ENCODE data around the gene SPARC. TPM values are rescaled to one million over a fixed set of nuclear protein-coding genes. Genes with fewer than 3 reads are reported as not detected.
"Not testable (repeated sequence)": the region's sequence is repeated elsewhere in the genome, so short reads cannot be mapped to it uniquely, and the experiment has no call there.

Gene SPARC
- polyA plus RNA-seq, 1 donor = 3,722 TPM

DNA sequence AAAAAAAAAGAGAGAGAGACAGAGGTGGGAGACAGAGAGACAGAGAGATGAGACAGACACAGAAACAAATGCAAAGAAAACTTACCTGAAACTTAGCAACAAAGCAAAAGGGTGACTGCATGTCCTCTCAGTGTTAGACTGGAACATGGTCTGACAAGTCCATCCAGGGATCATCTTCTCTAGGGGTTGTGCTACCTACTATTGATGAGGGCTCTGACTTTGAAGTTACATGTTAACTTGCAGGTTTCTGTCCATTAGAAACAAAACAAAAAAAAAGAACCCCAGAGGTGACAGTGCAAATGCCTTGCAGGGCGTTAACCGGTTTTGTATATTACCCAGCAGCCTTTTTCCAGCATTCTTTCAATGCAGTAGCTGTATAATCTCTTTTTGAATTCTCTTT is 13.6 kb upstream of the SPARC start:
- DNase-seq = no peak

DNA sequence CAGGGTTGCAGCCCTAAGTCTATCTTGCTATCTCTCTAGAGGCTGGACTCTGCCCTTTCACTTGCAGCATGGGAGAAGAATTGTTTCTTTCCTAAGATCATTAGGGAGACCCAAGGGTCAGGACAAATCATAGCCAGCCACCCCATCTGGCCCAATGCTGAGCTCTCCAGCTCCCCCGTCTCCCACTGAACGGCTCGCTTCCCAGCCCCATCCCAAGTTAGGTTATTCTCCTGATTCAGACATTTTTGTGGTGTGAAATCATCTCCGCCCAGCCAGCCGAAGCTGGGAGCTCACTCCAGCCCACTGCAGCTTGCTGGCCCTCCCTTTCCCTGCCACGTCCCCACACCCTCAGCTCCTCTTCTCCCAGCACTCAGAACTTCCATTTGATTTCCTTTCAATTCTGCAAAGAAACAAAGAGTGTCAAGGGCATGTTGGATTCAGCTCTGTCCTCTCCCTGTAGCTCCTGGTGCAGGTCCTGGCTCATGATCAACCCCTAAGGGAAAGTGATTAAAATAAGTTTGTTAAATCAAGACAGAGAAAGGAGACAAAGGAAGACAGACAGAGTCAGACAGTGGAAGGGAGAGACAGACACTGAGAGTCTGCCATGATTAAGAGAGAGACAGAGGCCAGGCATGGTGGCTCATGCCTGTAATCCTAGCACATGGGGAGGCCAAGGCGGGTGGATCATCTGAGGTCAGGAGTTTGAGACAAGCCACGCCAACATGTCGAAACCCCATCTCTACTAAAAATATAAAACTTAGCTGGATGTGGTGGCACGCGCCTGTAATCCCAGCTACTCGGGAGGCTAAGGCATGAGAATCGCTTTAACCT is 12.6 kb upstream of the SPARC start:
- DNase-seq = peak; percentile 93

DNA sequence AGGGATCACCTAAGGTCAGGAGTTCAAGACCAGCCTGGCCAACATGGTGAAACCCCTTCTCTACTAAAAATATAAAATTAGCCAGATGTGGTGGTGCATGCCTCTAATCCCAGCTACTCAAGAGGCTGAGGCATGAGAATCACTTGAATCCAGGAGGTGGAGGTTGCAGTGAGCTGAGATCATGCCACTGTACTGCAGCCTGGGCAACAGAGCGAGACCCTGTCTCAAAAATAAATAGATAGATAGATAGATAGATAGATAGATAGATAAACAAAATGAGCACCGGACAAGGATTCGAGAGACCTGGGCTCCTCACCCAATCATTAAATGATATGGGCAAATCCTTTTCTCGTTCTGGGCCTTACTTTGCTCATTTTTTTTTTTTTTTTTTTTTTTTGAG is 11.4 kb upstream of the SPARC start:
- DNase-seq = not testable (repeated sequence)

DNA sequence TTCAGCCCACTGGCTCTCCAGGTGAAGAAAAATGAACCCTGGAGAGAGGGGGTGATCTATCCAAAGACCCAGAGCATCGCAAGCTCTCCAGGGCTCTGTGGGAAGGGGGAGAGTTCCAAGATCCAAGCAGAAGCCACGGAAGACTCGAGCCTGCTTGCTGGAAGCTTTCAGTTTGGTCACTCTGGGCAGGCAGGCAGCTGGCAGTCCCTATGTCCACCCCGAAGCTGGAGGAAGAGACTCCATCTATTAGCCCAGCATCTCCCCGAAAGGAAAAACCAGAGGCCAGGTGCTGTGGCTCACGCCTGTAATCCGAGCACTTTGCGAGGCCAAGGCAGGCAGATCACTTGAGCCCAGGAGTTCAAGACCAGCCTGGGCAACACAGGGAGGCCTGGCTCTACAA is 10.7 kb upstream of the SPARC start:
- DNase-seq = no peak

DNA sequence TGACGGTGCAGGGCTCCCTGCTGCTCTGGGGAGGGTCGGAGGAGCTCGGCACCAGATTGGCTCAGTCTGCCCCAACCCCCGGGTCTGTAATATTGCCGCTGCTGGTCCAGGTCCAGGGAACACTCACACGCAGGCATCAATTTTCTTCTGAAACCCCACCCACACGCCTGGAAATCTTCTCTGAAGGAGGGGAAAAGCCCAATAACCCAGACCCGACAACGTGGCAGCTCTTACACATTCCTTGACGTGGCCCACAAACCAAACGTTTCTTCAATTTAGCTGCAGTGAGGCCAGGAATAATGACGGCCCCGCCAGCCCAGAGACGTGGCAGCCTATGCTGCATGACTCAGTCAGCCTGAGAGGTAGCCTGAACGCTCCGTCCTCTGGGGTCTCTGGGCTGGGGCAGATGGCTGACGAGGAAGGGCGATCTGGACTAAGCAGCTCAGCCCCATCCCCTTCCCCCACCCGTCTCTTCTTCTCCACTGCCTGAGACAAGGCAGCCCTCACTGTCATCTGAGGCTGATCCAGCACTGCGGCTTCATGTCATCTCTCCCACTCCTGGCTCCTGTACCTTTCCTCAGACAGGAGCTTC is 9.9 kb upstream of the SPARC start:
- peak; percentile 94 for DNase-seq

DNA sequence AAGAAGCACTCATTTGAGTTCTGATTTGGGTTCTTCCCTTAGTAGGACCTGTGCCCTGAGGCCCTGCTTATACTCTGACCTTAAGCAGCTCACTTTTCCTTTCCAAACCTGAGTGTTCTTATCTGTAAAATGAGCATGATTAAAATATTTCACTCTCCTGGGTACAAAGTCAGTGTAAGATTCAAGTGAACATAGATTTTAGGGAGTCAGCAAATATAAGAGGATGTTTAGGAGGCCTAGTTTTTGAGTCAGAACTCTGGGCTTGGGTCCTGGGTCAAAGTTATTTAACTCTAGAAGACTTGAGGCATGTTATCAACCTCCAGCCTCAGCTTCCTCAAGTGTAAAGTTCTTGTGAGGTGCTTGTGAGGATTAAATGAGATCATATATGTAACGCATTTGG is 8.7 kb upstream of the SPARC start:
- no peak for DNase-seq

DNA sequence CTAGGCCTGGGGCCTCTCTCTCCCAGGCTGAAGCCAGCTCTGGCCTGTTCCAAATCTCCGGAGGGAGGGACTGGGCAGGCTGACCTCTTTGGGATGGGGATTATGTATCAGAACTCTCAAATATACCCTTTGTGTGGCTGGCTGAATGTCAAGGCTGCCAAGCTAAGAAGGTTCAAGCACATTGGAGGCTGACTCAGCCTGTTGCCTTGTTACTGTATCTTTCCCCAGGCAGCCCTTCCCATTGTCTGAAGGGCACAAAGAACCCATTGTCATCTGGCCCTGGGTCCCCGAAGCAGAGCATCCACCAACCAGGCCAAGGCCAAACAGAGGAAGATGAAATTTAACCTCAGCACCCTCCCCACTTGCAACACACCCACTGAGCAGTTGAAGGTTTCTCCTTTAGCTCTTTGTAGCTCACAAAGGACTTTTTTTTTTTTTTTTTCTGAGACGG is 7.3 kb upstream of the SPARC start:
- no peak for DNase-seq

DNA sequence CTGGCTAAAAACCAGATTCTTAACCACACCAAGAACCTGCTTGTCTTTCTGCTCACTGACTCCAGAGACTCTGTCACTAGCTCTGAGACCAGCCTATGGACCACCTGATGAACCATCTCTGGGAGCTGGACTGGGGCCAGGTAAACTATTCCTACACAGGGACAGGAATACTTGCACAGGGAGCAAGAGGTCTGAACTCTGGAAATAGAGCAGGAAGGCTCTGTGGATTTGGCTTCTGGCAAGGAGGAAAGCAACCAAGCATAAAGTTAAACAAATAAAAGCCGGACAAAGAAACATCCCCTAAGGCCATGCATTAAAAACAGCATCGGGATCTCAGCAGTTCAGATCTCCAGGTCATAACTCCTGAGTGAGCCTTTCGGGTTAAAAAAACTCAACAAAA is 5.6 kb upstream of the SPARC start:
- no peak for DNase-seq

DNA sequence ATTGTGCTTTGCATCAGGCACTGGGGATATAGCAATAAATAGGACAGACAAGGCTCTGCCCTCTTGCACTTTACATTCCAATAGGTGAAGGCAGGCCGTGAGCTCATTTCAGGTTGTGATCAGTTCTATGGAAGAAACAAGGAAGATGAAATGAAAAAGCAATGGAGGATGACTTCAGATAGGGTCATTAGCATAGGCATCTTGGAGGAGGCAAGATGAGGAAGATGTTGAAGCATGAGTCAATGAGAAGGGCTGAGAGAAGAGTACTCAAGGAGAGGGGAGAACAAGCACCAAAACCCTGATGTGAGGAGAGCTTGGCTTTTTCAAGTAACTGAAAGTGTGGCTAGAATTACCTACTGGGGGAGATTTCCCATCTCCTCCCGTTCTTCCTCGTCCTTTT is 5.0 kb upstream of the SPARC start:
- no peak for DNase-seq

DNA sequence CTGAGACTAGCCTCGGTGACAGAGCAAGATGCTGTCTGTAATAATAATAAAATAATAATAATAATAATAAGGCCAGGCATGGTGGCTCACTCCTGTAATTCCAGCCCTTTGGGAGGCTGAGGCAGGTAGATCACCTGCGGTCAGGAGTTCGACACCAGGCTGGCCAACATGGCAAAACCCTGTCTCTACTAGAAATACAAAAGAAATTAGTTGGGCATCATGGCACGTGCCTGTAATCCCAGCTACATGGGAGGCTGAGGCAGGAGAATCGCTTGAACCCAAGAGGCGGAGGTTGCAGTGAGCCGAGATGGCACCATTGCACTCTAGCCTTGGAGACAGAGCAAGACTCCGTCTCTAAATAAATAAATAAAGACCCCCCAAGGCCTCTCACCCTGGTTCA is 2.9 kb upstream of the SPARC start:
- DNase-seq = not testable (repeated sequence)

DNA sequence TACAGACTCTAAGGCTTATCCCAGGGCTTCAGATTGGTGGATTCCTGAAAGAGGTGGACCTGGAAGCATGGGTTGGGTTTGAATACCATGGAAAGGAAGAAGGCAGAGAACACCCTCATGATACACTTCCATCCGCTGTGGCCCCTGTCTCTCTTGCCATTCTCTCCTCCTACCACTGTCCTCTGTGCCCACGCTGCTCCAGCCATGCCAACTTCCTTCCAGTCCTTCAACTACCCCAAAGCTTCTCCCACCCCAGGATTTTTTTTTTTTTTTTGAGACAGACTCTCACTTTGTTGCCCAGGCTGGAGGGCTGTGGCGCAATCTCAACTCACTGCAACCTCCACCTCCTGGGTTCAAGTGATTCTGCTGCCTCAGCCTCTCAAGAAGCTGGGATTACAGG is 1.7 kb upstream of the SPARC start:
- no peak for DNase-seq

DNA sequence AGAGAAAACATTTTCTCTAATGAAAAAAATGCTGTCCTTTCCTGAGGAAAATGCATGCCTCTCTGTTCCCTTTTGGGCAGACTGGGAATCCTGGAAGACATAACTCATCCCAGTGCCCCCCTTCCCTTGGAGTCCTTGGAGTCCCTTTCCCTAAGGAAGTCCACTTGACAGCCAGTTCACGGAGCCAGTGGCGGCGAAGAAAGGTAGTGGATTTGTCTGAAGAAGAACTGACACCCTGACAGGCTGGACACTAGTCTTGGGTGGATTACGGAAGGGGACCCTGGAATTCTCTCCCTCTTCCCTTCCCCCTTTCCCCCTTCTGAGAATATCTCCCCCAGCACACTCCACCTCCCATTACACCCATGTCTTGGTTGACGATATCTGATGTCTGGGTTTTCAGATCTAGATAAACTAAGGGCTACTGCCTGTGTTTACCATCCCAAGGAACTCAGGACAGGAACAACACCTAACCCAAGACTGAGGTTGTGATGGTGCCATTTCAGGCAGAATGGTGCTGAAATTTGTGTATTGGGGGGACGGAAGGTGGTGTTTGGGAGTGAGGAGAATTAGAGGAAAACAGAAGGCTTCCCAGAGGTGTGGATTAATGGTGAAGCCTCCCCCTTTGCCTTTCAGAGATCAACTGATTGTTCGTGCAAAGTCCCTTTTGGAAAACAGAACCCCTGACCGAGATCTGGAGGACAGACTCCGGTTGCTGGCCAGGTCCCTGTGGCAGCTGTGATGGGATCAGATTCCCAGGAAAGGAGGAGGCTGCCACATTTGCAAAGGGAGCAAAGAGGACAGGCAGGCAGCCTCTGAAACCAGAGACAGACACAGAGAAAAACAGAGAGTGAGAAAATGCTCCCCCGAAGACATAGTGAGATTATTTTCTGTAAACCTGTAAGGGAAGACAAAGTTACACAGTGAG is 704 bp downstream of the SPARC start:
- no peak for DNase-seq

DNA sequence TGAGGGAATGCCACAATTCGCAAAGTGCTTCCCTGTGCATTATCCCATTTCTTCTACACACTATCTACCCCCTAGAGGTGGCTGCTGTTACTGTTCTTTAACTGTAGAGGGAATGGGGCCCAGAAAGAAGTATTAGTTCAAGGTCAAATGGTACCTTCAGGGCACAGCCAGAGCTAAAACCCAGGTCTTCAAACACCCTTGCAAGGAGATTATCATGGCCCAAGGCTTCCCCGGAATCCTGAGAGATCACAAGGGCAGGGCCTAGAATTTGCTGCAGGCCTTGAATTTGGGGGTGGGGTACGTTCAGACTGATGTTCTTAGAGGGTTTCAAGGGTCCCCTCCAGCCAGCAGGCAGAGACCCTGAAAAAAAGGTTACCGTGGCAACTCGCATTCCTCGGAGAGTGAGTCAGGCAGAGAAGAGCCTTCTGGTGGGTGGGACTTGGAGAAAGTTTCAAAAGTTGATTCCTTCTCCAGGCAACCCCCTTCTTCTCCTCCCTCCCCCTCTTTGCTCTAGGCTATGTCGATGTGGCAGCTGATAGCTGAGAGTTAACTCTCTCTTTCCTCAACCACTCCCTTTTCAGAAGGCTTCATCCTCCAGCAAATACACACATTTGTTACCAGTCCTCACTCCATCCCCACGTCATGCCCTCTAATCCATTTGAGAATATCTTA is 1.9 kb downstream of the SPARC start:
- peak; percentile 94 for DNase-seq

DNA sequence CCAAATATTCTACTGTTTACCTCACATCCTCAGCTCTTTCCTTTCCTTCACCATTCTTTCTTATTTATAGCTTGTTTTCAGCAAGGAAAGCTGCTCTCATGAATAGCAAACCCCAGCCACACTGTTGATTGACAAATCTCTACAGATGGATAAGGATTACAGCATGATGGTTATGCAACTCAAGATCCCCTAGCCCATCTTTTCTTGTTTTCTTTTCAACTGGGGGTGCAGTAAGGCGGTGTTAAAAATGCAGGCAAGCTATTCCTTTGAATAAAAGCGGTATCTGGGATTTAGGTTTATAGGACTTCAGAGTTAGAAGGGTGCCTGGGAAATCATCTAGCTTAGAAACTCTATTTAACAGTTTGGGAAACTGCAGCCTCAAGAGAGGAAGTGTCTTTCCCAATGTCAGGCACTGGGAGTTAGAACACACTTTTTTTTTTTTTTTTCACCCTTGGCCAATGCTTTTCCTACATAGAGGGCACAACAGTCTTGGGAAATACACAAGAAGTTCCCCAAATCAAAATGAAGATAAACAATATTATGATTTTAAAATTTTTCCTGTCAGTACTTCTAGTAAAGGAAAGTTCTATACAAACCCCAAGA is 2.6 kb downstream of the SPARC start:
- no peak for DNase-seq

DNA sequence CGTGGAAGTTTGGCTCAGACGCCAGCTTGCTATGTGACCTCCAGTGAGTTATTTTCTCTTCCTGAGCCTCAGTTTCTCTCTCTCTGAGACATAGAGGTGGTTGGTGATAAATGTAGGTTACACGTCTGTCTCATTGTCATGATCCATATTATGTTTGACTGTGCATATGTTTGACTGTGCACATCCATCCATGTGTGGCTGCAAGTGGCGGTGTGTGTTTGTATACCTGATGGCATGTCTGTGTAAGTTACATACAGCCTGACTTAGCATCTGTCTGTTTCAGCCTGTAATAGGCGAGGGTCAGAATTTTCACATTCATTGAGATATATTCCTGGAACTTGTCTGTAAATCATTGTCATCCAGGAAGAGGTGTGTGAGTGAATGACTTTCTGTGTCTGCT is 3.3 kb downstream of the SPARC start:
- no peak for DNase-seq

DNA sequence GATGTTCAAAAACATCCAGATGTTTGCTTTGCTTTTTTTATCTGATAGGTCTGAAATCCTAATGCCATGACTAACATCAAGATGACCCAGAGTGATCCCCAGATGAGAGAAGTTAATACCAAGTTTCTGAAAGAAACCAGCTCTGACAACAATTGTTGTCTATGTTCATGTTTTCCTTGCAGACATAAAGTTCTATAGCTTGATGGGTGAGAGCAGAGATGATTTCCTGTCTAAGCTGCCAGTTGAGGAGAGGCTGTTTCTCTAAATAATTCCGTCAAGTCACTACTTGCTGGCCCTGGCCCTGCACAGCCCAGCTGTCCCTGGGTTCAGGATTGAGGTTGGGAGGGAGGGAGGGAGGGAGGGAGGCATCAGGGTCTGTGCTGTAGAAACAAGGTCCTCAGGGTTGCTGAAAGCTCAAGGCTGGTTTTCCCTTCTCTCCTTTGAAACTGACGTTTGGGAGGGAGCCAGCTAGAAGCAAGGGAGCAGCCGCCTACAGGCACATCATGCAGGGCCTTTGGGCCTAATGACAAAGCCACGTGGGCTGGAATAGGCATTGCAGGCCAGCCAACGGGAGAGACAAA is 3.9 kb downstream of the SPARC start:
- no peak for DNase-seq

DNA sequence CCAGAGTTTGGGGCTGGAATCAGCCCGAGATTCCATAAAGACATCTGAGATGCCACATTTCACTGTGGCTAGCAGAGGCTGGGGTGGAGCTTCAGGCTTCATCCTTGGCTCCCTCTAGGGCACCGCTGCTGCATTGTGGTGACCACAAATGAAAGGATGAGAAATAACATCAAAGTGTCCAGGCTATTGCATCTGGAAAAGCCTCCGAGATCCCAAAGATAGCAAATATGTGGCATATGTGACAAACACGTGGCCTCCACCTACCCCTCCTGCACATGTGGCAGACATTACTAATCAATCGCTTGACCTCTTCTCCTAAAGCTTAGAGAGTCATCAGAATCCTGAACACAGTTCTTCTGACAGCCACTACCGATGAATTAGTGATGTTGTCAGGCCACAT is 4.5 kb downstream of the SPARC start:
- no peak for DNase-seq

DNA sequence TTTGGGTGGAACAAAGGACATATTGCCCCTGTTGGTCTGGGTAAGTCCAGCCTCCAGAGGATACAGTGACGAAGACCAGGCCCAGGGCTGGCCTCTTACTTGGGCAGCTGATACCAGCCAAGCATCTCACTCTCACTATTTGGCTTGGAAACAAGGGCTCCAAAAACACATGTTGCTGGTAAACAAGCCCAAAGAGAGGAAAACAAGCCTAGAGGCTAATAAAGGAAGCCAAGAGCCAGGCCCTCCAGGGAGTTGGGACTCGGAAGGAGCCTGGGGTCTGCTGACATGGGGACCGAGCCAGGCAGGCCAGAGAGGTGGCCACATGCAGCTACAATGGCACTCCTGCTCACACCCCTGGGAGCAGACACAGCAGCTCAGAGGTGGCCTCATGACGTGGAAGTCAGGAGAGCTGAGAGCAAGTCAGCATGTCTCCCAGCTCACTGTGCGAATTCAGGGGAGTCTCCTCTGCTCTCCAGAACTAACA is 5.7 kb downstream of the SPARC start:
- DNase-seq = no peak

DNA sequence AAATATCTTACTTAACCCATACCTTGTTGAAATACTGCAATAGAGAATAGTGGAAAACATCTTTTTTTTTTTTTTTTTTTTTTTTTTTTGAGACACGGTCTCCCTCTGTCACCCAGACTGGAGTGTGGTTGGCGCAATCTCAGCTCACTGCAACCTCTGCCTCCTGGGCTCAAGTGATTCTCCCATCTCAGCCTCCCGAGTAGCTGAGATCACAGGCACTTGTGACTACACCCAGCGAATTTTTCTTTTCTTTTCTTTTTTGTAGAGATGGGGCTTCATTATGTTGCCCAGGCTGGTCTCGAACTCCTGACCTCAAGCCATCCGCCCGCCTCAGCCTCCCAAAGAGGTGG is 6.6 kb downstream of the SPARC start:
- DNase-seq = not testable (repeated sequence)

DNA sequence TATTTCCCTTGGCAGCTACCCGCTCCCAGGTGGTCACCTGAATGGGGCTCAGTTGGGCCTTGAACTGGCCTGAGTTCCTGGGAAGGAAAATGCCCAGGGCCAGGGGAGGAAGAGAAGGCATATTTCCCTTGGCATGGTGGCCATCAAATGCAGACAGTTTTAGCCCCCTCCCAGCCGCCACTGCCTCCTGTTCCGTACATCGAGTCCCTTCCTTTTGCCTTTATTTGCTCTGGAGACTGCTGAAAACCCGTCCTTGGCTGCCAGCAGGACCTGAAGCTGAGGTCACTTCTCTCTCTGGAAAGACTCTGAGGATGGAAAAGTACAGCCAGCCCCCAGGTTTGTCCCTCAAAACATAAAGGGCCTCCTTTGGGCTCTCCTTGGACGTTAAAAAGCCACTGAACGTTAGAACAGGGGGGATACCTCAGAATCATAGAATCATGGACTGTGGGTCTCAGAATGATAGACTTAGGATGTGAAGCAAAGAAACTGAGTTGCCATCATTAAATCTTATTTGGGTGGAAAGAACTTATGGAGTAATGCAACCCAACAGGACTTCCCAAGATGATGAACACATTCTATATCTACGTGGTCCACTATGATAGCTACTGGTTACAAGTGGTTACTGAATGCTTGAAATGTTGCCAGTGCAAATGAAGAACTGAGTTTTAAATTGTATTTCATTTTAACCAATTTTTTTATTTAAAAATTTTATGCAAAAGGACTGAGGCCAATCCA is 7.1 kb downstream of the SPARC start:
- no peak for DNase-seq

DNA sequence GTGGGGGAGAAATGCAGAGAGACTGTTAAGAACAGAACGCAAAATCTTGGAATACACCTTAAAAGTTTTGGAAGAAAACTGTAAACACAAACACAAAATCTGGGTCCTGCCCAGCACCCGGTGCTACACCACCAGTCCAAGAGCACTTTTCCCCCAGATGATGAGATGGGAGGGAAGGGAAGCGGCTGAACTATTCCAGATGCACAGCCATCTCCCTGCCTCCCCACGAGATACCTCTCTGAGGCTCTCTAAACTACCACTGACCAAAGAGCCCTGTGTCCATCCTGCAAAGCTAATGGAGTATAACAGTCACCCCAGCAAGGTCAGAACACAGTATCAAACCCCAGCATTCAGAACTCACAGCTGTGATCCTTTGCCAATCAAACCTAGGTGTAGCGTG is 8.0 kb downstream of the SPARC start:
- no peak for DNase-seq

Data from hindlimb muscle (tissue), 1 donor.